Calu3 (cell line): ENCODE results near the gene BFSP2. TPM values are rescaled to one million over a fixed set of nuclear protein-coding genes. Genes with fewer than 3 reads are reported as not detected.
A peak's percentile ranks its signal among the peaks of the same experiment; 100 is the strongest.

Experiments
- BruUV-seq: library from RNA; stranded (reverse); fragments of 400-500 nt; replicated peaks from 2 replicates; lab custom pipeline; 2021; lab: Mats Ljungman, UMichigan
- CTCF ChIA-PET: fragments of 300-600 bp; sonication (Branson Sonifier 250); formaldehyde crosslinking; loops from one replicate; lab custom pipeline; 2022; ENCODE audit warnings: antibody characterized with exemption; lab: Charles Lee
- DNase-seq: peaks from one replicate; pipeline ENCODE4 v3.0.0; 2022
- H3K27ac Mint-ChIP-seq: one replicate; pipeline ENCODE4 v1.8.0; 2022; ENCODE audit warnings: mixed read lengths; ENCODE audit not compliant: unreplicated experiment
- H3K27me3 Mint-ChIP-seq: one replicate; pipeline ENCODE4 v1.8.0; 2022; ENCODE audit warnings: mixed read lengths; ENCODE audit not compliant: unreplicated experiment
- H3K36me3 Mint-ChIP-seq: one replicate; pipeline ENCODE4 v1.8.0; 2022; ENCODE audit warnings: mild to moderate bottlenecking, moderate library complexity, mixed read lengths; ENCODE audit not compliant: insufficient read depth, unreplicated experiment
- H3K4me1 Mint-ChIP-seq: one replicate; pipeline ENCODE4 v1.8.0; 2022; ENCODE audit warnings: mild to moderate bottlenecking, low read depth, mixed read lengths; ENCODE audit not compliant: unreplicated experiment
- H3K4me3 Mint-ChIP-seq: one replicate; pipeline ENCODE4 v1.8.0; 2022; ENCODE audit warnings: mild to moderate bottlenecking, low read depth, moderate library complexity, mixed read lengths; ENCODE audit not compliant: unreplicated experiment
- H3K9me3 Mint-ChIP-seq: one replicate; pipeline ENCODE4 v1.8.0; 2022; ENCODE audit warnings: low read depth, mixed read lengths; ENCODE audit not compliant: unreplicated experiment
- CTCF ChIP-seq: fragments of 200-600 bp; IDR thresholded peaks from one replicate; pipeline ENCODE4 v1.8.0; 2022; ENCODE audit warnings: antibody characterized with exemption; ENCODE audit not compliant: unreplicated experiment
- intact Hi-C: fragments of 100-400 bp; cut with micrococcal nuclease; formaldehyde crosslinking; loops from one replicate; pipeline ENCODE4 v1.10.0; 2022; ENCODE audit not compliant: unreplicated experiment
- total RNA-seq: library from RNA; stranded (reverse); gene quantifications from 2 replicates; pipeline ENCODE4 v1.2.3, GENCODE V29; 2022

BFSP2 gene
- total RNA-seq, 1 experiment from 2014 or later, result not detected

GRCh38 chr3:133455960-133456359 lies 56.1 kb downstream of the BFSP2 start:
- Mint-ChIP-seq H3K36me3 (no peaks in the 10 kb centered on the region), H3K27ac (no peak overlapping the region), H3K27me3 (no peaks in the 10 kb centered on the region), H3K4me1 (peaks cover under 1% of the 10 kb centered on the region), H3K9me3 (no peaks in the 10 kb centered on the region), H3K4me3 (no peak overlapping the region)
- no peak for DNase-seq
- intact Hi-C loops, result no loop called here
- TF ChIP-seq CTCF, result no peak
- CTCF ChIA-PET, result interaction anchor here (1.1 to 1.9 kb wide), 4 partner anchors 12 to 421 kb away, joined by 3 to 4 read pairs (median 3); no protein-coding TSS in a partner anchor
- no TSS peak for BruUV-seq

GRCh38 chr3:133457025-133457424 lies 57.2 kb downstream of the BFSP2 start:
- DNase-seq, result no peak
- no peak overlapping the region for H3K4me3 Mint-ChIP-seq
- no peaks in the 10 kb centered on the region for H3K36me3 Mint-ChIP-seq
- no peak for TF ChIP-seq CTCF
- no peaks in the 10 kb centered on the region for H3K27me3 Mint-ChIP-seq
- peaks cover 9% of the 10 kb centered on the region for H3K4me1 Mint-ChIP-seq
- H3K9me3 Mint-ChIP-seq, result no peaks in the 10 kb centered on the region
- BruUV-seq, result no TSS peak
- CTCF ChIA-PET, result interaction anchor here (1.2 to 1.9 kb wide), 2 partner anchors 122 to 423 kb away, joined by 3 to 4 read pairs; no protein-coding TSS in a partner anchor
- intact Hi-C loops, result no loop called here
- H3K27ac Mint-ChIP-seq, result no peak overlapping the region

- Mint-ChIP-seq H3K4me3 (no peak overlapping the region), H3K4me1 (peaks cover 9% of the 10 kb centered on the region), H3K9me3 (no peaks in the 10 kb centered on the region), H3K36me3 (no peaks in the 10 kb centered on the region), H3K27ac (no peak overlapping the region), H3K27me3 (no peaks in the 10 kb centered on the region)
- CTCF ChIA-PET, result interaction anchor here (1.9 kb wide), 1 partner anchor 121 kb away, joined by 4 read pairs; no protein-coding TSS in a partner anchor
- intact Hi-C loops, result no loop called here
- peak; percentile 41 for TF ChIP-seq CTCF
- no TSS peak for BruUV-seq
- no peak for DNase-seq
These were observed 57.7 kb downstream of the BFSP2 start for GRCh38 chr3:133457465-133458067.

- no peak for TF ChIP-seq CTCF
- BruUV-seq, result no TSS peak
- Mint-ChIP-seq H3K4me3 (no peak overlapping the region), H3K27ac (no peak overlapping the region), H3K27me3 (no peaks in the 10 kb centered on the region), H3K4me1 (peaks cover 20% of the 10 kb centered on the region), H3K9me3 (no peaks in the 10 kb centered on the region), H3K36me3 (no peaks in the 10 kb centered on the region)
- CTCF ChIA-PET, result no interaction called here
- intact Hi-C loops, result no loop called here
- DNase-seq, result no peak
These were observed 59.5 kb downstream of the BFSP2 start for GRCh38 chr3:133459400-133459799.
